CD4-positive, alpha-beta memory T cell (primary cell): ENCODE data around the gene SERPINA3. TPM values are rescaled to one million over a fixed set of nuclear protein-coding genes. Genes with fewer than 3 reads are reported as not detected.

Source experiments
- polyA plus RNA-seq, 2 donors: library from polyadenylated mRNA; unstranded; fragments of 300-500 nt; fragmentation: Illumina TruSeq; gene quantifications; one replicate each; pipeline ENCODE4 v1.2.3, GENCODE V29; 2021
- total RNA-seq, 2 experiments: library from RNA; stranded (reverse); gene quantifications; one replicate each; pipeline ENCODE4 v1.2.3, GENCODE V29; 2021

Gene SERPINA3
- total and polyA plus RNA-seq, 4 experiments from 2014 or later = not detected

Other genes with a start within 250 kb of the SERPINA3 start
- gene SERPINA2, start 245.7 kb upstream of the SERPINA3 start, total RNA-seq = not detected
- gene SERPINA2, start 245.7 kb upstream of the SERPINA3 start, polyA plus RNA-seq = not detected
- under 1 TPM; 0.44 to 0.58 TPM for gene SERPINA1, start 223.8 kb upstream of the SERPINA3 start, total RNA-seq
- not detected for gene SERPINA1, start 223.8 kb upstream of the SERPINA3 start, polyA plus RNA-seq
- not detected for gene SERPINA11, start 159.6 kb upstream of the SERPINA3 start, total RNA-seq
- not detected for gene SERPINA11, start 159.6 kb upstream of the SERPINA3 start, polyA plus RNA-seq
- not detected for gene SERPINA9, start 136.2 kb upstream of the SERPINA3 start, total RNA-seq
- gene SERPINA9, start 136.2 kb upstream of the SERPINA3 start, polyA plus RNA-seq = not detected
- not detected for gene SERPINA12, start 102.9 kb upstream of the SERPINA3 start, total RNA-seq
- gene SERPINA12, start 102.9 kb upstream of the SERPINA3 start, polyA plus RNA-seq = not detected
- gene SERPINA4, start 50.9 kb upstream of the SERPINA3 start, total RNA-seq = not detected
- gene SERPINA4, start 50.9 kb upstream of the SERPINA3 start, polyA plus RNA-seq = not detected
- gene SERPINA5, start 31.0 kb upstream of the SERPINA3 start, total RNA-seq = not detected
- gene SERPINA5, start 31.0 kb upstream of the SERPINA3 start, polyA plus RNA-seq = not detected
- under 1 TPM in 1 of 2 experiments, not detected in 1; 0.35 TPM for gene GSC, start 157.7 kb downstream of the SERPINA3 start, total RNA-seq
- gene GSC, start 157.7 kb downstream of the SERPINA3 start, polyA plus RNA-seq = not detected